NT2/D1 (cell line): Measurements from ENCODE around the gene SEMG1.

ENCODE experiments used
- SUZ12 ChIP-seq: IDR thresholded peaks from 2 replicates; pipeline ENCODE4 v1.6.1; 2011; ENCODE audit not compliant: insufficient read length, insufficient read depth; ENCODE audit errors: extremely low read depth
- YY1 ChIP-seq: IDR thresholded peaks from 2 replicates; pipeline ENCODE4 v1.6.1; 2011; ENCODE audit not compliant: insufficient read length, insufficient read depth
- ZNF274 ChIP-seq: IDR thresholded peaks from 2 replicates; pipeline ENCODE4 v1.6.1; 2011; ENCODE audit warnings: mild to moderate bottlenecking, low read depth, low read length

GRCh38 chr20:45181639-45182038 is 25.2 kb upstream of the SEMG1 start:
- TF ChIP-seq ZNF274, result no peak
- no peak for TF ChIP-seq YY1
- no peak for TF ChIP-seq SUZ12
